ENCODE measurements around the gene KIRREL3.

DNA sequence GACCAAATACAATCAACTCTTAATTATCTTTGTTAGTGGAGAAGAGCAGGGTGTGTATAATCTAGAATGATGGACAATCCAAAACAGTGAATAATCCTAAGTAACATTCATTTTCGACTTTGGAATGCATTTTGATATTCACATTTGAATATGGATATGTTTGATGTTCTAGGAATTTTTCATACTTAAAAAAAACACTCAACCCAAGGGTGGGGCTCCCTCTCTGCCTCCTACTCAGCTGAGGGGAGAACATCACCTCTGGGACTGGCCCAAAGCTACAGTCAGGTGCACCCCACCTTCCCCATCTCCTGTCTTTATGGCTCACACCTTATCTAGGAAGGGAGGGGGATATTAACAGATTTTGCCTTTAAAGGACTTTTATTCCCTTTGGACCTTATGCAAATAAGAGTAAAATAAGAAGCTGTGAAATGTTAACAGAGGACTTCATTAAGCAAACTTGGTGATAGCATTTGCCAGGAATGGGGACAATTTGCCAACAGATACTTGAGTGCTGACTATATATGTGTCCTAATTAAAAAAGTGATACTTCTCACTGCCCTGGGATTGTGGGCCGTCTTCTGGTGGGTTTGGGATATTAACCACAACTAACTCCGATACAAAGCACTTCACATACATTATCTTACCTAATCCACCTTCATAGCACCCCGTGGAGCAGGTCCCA is 458.1 kb downstream of the KIRREL3 start:
- TF ChIP-seq, protein P1, sequence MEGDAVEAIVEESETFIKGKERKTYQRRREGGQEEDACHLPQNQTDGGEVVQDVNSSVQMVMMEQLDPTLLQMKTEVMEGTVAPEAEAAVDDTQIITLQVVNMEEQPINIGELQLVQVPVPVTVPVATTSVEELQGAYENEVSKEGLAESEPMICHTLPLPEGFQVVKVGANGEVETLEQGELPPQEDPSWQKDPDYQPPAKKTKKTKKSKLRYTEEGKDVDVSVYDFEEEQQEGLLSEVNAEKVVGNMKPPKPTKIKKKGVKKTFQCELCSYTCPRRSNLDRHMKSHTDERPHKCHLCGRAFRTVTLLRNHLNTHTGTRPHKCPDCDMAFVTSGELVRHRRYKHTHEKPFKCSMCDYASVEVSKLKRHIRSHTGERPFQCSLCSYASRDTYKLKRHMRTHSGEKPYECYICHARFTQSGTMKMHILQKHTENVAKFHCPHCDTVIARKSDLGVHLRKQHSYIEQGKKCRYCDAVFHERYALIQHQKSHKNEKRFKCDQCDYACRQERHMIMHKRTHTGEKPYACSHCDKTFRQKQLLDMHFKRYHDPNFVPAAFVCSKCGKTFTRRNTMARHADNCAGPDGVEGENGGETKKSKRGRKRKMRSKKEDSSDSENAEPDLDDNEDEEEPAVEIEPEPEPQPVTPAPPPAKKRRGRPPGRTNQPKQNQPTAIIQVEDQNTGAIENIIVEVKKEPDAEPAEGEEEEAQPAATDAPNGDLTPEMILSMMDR (IDR thresholded peaks at IDR 0.05), result no peak
- TF ChIP-seq POLR2A (IDR thresholded peaks at IDR 0.05), result no peak

All from esophagus squamous epithelium (tissue), 4 donors.